NCI-H1417 treated with DMSO at 0.1 percent for 48 hours (cell line): ENCODE measurements around the gene KBTBD8.
A peak's percentile ranks its signal among the peaks of the same experiment; 100 is the strongest.

Experiments used
- DNase-seq: peaks from one replicate; lab custom pipeline; 2025; lab: John Stamatoyannopoulos, UW

KBTBD8 gene

DNA sequence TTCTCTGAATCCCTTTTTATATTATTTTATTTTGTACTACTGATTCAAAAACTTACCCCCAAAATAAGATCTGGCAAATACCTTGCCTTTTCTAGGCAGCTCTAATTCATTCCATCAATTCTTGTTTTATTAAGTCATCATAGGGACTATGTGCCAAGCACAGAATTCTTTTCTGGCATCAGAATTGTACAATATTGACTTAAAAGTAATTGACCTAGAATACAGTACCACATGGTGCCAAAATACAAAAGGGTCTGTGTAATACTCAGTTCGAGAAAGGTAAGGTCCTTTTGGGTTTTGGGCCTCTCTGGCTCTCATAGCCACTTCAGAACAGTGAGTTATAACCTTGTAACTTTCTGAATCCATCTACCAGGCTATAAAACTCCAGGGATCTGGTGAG is 46.2 kb downstream of the KBTBD8 start:
- no peak for DNase-seq

DNA sequence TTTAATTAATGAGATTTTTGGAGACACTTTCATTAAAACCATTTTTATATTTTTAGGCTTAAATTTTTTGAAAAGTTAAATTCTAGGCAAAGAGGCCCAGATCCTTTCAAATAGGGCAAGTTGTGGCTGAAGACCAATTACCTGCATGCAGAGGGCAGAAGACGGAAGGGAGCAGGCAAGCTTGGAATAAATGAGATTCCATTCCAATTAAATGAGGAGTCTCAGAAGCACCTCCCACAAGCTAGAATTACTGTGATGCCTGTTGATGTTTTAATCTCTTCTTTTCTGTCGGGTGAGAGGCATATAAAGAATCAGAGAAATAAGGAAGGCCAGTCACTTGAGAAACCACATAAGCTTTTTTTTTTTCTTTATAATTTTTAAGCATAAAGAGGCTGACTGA is 46.8 kb downstream of the KBTBD8 start:
- no peak for DNase-seq

DNA sequence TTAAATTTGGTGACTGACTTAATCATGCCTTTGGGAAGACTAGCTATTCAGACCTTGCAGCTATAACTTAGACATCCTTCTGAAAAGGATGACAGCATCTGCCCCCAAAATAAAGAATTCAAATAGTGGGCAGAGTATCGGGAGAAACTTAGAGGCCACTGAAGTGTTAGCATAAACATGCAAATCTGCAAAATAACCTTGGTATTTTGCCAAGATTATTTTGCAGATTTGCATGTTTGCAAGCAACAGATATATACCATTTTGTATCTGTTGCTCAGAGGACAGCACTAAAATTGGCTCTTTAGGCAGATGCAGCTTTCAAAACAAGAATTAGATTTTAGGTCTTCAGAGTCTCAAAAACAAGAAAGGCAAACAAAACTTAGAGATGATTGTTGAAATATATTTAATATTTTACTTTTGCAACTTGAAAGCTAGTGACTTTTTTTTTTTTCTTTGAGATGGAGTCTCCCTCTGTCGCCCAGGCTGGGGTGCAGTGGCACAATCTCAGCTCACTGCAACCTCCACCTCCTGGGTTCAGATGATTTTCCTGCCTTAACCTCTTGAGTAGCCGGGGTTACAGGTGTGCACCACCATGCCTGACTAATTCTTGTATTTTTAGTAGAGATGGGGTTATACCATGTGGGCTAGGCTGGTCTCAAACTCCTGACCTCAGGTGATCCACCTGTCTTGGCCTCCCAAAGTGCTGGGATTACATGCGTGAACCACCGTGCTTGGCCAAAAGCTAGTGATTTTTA is 47.8 kb downstream of the KBTBD8 start:
- no peak for DNase-seq

DNA sequence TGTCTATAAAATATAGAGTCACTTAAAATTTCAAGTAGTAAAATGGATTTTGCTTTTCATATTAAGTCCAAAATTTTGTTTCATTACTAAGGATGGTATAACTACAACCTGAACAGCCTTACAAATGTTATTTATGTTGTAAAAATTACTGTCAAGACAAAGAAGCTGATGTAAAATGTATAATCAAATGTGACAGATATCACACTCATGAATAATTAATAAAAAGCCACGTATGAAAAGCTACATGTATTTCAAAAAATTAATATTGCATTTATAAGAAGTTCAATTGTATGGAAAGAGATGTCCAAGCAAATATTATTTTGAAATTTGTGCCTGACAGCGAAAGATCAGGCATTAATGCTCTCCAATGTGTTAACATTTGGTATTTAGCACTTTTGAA is 48.9 kb downstream of the KBTBD8 start:
- DNase-seq, result no peak

DNA sequence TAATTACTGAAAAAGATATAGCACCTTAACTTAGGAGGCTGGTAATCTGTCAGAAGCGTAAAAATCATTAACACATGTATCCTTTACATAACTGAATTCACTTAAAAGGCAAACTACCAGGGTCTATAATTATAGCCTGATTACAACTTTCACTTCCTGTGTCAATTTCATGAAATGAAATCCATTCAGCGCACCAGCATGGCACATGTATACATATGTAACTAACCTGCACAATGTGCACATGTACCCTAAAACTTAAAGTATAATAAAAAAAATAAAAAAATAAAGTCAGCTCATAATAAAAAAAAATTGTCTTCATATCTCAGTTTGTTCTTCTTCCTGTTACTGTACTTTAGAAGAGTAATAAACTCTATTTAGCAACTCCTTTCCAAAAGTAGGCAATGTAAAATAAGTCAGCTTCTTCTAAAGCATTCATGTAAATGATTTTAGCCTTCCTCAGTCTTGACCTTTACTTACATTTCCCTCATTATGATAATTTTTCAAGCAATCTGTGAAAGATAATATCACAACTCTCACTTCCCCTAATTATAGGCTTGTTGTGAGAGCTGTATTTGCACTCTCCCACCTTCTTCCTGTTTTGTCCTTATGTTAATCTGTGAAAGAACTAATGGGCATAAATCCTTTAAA is 50.1 kb downstream of the KBTBD8 start:
- peak; percentile 33 for DNase-seq

DNA sequence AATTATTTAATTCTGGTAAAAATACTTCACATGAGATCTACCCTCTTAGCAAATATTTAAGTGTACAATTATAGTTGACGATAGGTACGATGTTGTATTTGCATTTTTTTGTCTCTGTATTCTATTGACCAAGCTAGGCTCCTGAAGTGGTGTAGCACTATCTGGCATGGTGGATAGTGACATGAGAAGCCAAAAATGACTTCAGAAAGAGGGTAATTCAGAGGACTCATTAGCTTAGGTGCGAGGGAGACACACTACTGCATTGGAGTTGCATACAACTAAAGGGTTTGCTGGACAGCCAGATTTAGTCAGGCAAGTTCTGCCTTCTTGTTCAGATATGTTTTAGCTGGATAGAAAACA is 50.6 kb downstream of the KBTBD8 start:
- no peak for DNase-seq

DNA sequence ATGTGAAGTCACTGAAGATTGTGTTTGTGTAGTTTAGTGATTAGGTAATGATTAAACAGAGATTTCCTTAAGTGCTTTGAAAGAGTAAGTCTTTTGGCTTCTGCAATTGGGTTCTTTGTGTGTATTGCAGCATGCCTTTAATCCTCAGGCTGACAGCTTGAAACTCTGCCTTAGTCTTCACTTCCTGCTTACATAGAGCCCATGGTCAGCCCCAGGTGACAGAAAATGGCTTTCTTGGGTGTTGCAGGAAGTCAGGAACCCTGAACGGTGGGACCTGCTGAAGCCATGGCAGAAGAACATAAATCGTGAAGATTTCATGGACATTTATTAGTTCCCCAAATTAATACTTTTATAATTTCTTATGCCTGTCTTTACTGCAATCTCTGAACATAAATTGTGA is 61.3 kb downstream of the KBTBD8 start:
- DNase-seq, result no peak
